Uterus (tissue), 4 donors: Measurements from ENCODE around the gene ST8SIA6. TPM values are rescaled to one million over a fixed set of nuclear protein-coding genes. Genes with fewer than 3 reads are reported as not detected.

ENCODE experiments used
- DNase-seq, 2 donors: peaks; one replicate each; pipeline ENCODE4 v3.0.0-alpha.2; 2019 to 2020
- H3K27ac ChIP-seq, 2 donors: fragments of 200-600 bp; sonication (generic); 1 replicate in 1 of 2; 2 replicates in 1 of 2; pipeline ENCODE4 v1.5.1; 2016 to 2018
- H3K27me3 ChIP-seq, 2 donors: fragments of 200-600 bp; sonication (generic); one replicate each; pipeline ENCODE4 v1.5.1; 2018 to 2019; ENCODE audit warnings: control low read depth in 1 of 2
- H3K36me3 ChIP-seq, 2 donors: fragments of 200-600 bp; sonication (generic); one replicate each; pipeline ENCODE4 v1.5.1; 2019; ENCODE audit warnings: control low read depth in 1 of 2
- H3K4me1 ChIP-seq, 2 donors: fragments of 200-600 bp; sonication (generic); one replicate each; pipeline ENCODE4 v1.5.1; 2018 to 2019; ENCODE audit warnings: control low read depth in 1 of 2
- H3K4me3 ChIP-seq, 2 donors: fragments of 200-600 bp; sonication (generic); 1 replicate in 1 of 2; 2 replicates in 1 of 2; pipeline ENCODE4 v1.5.1; 2018 to 2019; ENCODE audit warnings: mild to moderate bottlenecking in 1 of 2
- H3K9me3 ChIP-seq, 2 donors: fragments of 200-600 bp; sonication (generic); one replicate each; pipeline ENCODE4 v1.5.1; 2019; ENCODE audit warnings: control low read depth in 1 of 2
- CTCF ChIP-seq, 4 experiments: fragments of 200-600 bp in 2 of 4; fragments of 450-650 bp in 2 of 4; sonication (generic) in 2 of 4; IDR thresholded peaks; one replicate each; pipeline ENCODE4 v1.5.1; 2016 to 2019; ENCODE audit warnings: antibody characterized with exemption in 4 of 4, mild to moderate bottlenecking in 2 of 4, moderate library complexity in 1 of 4
- POLR2A ChIP-seq, 2 donors: fragments of 450-650 bp; IDR thresholded peaks; one replicate each; pipeline ENCODE4 v1.6.1; 2016; ENCODE audit warnings: antibody characterized with exemption in 2 of 2, mild to moderate bottlenecking in 1 of 2, moderate library complexity in 1 of 2
- intact Hi-C: fragments of 100-400 bp; cut with DNase I; formaldehyde crosslinking; loops from one replicate; pipeline ENCODE4 v1.15.1; 2023; ENCODE audit warnings: low total_unique reads
- total RNA-seq, 4 donors: library from RNA; depleted of rRNA in 3 of 4; stranded (reverse); fragments of >200 nt in 3 of 4; gene quantifications; one replicate each; pipeline versions ENCODE4 v1.1.0 to v1.2.4, GENCODE V29; 2014 to 2023
- donor health status: DM: yes; HTN: yes; CAD: no.

ST8SIA6 gene
- total RNA-seq, 4 donors from 2014 or later, result 0.77 to 1.9 (median 1.1) TPM; not detected in 1

DNA sequence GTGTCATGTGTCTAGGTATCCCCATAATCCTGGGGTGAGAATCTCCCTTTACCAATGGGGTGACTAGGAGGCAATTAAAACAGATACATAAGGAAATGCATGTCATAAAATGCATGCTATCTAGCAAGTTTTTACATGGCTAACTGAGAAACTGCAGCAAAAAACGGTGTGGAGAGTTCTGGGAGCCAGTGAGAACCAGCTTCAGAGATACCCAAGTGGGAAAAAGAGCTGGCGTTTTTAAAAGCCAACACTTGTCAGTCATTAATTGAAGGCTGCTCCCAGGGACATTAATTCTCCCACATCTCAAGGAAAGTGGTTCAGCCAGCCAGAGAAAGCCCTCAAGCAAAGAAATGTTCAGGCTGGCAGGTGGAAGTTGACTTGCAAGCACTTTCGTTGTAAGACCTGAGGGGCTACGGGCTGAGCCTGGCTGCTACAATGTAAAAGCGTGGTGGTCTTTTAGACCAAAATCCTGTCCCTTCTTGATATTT lies 28.1 kb downstream of the ST8SIA6 start:
- Histone ChIP-seq H3K9me3 (no peaks in the 10 kb centered on the region), H3K36me3 (no peaks in the 10 kb centered on the region), H3K27ac (no peak overlapping the region), H3K4me1 (no peaks in the 10 kb centered on the region), H3K4me3 (no peak overlapping the region), H3K27me3 (no peaks in the 10 kb centered on the region)
- no peak for DNase-seq
- TF ChIP-seq CTCF (IDR thresholded peaks at IDR 0.05) (no peak), POLR2A (IDR thresholded peaks at IDR 0.05) (no peak)
- intact Hi-C loops, result no loop called here

GRCh38 chr10:17425584-17426262 lies 28.7 kb downstream of the ST8SIA6 start:
- DNase-seq, result no peak
- no peaks in the 10 kb centered on the region for H3K36me3 ChIP-seq
- no peak for TF ChIP-seq POLR2A (IDR thresholded peaks at IDR 0.05)
- no peak for TF ChIP-seq CTCF (IDR thresholded peaks at IDR 0.05)
- no peaks in the 10 kb centered on the region for H3K27me3 ChIP-seq
- no peaks in the 10 kb centered on the region for H3K9me3 ChIP-seq
- no peak overlapping the region for H3K4me3 ChIP-seq
- H3K27ac ChIP-seq, result no peak overlapping the region
- H3K4me1 ChIP-seq, result no peaks in the 10 kb centered on the region
- intact Hi-C loops, result no loop called here

DNA sequence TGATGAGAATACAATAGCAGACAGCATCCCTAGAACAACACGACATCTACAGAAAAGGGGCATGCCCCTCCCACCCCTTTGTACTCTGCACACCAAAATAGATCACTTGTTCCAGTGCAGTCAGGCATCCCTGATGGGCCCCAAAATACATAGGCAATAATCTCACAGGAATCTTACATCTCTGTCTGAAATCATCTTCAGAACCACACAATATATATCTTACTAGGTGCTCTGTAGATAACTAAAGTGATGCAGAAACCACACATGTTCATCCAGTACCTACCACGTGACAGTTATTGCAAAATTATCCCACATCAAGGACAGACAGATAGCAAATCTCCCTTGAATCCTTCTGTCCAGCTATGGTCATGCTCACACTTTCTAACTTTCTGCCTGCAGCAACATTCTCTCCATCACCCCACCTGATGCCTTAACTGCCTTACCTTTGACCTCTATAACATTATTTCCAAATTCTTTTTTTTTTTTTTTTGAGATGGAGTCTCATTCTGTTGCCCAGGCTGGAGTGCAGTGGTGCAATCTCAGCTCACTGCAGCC lies 30.7 kb downstream of the ST8SIA6 start:
- no peak overlapping the region for H3K4me3 ChIP-seq
- no peaks in the 10 kb centered on the region for H3K36me3 ChIP-seq
- no peak overlapping the region for H3K27ac ChIP-seq
- H3K27me3 ChIP-seq, result no peaks in the 10 kb centered on the region
- intact Hi-C loops, result no loop called here
- H3K4me1 ChIP-seq, result no peaks in the 10 kb centered on the region
- no peaks in the 10 kb centered on the region for H3K9me3 ChIP-seq
- TF ChIP-seq CTCF (IDR thresholded peaks at IDR 0.05) (no peak), POLR2A (IDR thresholded peaks at IDR 0.05) (no peak)
- no peak for DNase-seq

- intact Hi-C loops, result no loop called here
- Histone ChIP-seq H3K9me3 (no peaks in the 10 kb centered on the region), H3K36me3 (no peaks in the 10 kb centered on the region), H3K27ac (no peak overlapping the region), H3K4me3 (no peak overlapping the region), H3K27me3 (no peaks in the 10 kb centered on the region), H3K4me1 (no peaks in the 10 kb centered on the region)
- no peak for TF ChIP-seq POLR2A (IDR thresholded peaks at IDR 0.05)
- TF ChIP-seq CTCF (IDR thresholded peaks at IDR 0.05), result no peak
- no peak for DNase-seq
These were observed 31.5 kb downstream of the ST8SIA6 start for GRCh38 chr10:17422931-17423330.

- H3K36me3 ChIP-seq, result no peaks in the 10 kb centered on the region
- no peak for DNase-seq
- no peak for TF ChIP-seq CTCF (IDR thresholded peaks at IDR 0.05)
- TF ChIP-seq POLR2A (IDR thresholded peaks at IDR 0.05), result no peak
- intact Hi-C loops, result no loop called here
- H3K4me1 ChIP-seq, result no peaks in the 10 kb centered on the region
- H3K9me3 ChIP-seq, result no peaks in the 10 kb centered on the region
- no peaks in the 10 kb centered on the region for H3K27me3 ChIP-seq
- no peak overlapping the region for H3K27ac ChIP-seq
- H3K4me3 ChIP-seq, result no peak overlapping the region
These were observed 36.1 kb downstream of the ST8SIA6 start for GRCh38 chr10:17418249-17418648.
